ENCODE data around the gene DAP3.
"Not testable (repeated sequence)": the region's sequence is repeated elsewhere in the genome, so short reads cannot be mapped to it uniquely, and the experiment has no call there.

DNA sequence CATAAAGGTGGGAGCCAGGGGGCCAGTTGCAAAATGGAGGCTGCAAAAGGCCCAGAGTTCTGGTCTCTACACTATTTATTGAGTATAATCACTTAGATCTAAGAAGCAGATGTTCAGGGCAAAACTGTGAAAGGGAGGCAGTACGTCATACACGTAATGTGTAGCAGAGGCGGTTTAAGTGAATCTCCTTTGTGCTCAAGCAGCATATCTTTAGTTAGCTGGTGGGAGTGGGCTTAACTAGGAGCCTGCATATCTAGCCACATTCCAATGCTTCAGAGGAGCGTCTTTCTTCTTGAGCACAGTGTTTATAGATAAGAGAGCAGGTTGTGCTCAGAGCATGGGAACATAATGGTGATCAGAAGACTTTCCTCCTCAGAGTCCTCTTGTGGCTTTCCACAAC, 10.2 kb downstream of the DAP3 start:
- not testable (repeated sequence) for TF ChIP-seq EZH2 (IDR thresholded peaks at IDR 0.05; ENCODE audit: insufficient read depth, poor library complexity, severe bottlenecking); EZH2phosphoT487 (IDR thresholded peaks at IDR 0.05; ENCODE audit: insufficient read depth, low read depth)

Measured in GM23248 (cell line).